GM18502 (cell line): Measurements from ENCODE around the gene SNX3.

Experiments
- ATAC-seq: cut with Tn5 transposase; IDR thresholded peaks from one replicate; pipeline ENCODE4 v1.9.1; 2021; ENCODE audit warnings: mild to moderate bottlenecking; ENCODE audit not compliant: unreplicated experiment, poor library complexity

SNX3 gene

GRCh38 chr6:108171918-108172516, 88.8 kb downstream of the SNX3 start:
- no peak for ATAC-seq

- no peak for ATAC-seq
These were observed 89.4 kb downstream of the SNX3 start for GRCh38 chr6:108171291-108171917.

GRCh38 chr6:108170332-108171290, 90.2 kb downstream of the SNX3 start:
- no peak for ATAC-seq

GRCh38 chr6:108169464-108170331, 91.1 kb downstream of the SNX3 start:
- ATAC-seq, result no peak

GRCh38 chr6:108168501-108169463, 92.1 kb downstream of the SNX3 start:
- ATAC-seq, result no peak

- no peak for ATAC-seq
These were observed 92.8 kb downstream of the SNX3 start for GRCh38 chr6:108168090-108168463.

- no peak for ATAC-seq
These were observed 93.3 kb downstream of the SNX3 start for GRCh38 chr6:108167449-108168089.

- no peak for ATAC-seq
These were observed 94.0 kb downstream of the SNX3 start for GRCh38 chr6:108166664-108167448.

GRCh38 chr6:108165714-108166663, 94.9 kb downstream of the SNX3 start, which contains the start of gene NR2E1:
Gene NR2E1 (plus strand): TSS chr6:108166022. CDS start chr6:108166766, 744 bp downstream.
- no peak for ATAC-seq

GRCh38 chr6:108164815-108165706, 95.8 kb downstream of the SNX3 start:
- no peak for ATAC-seq

- ATAC-seq, result no peak
These were observed 96.4 kb downstream of the SNX3 start for GRCh38 chr6:108164543-108164814.

GRCh38 chr6:108163644-108164542, 96.9 kb downstream of the SNX3 start:
- ATAC-seq, result no peak

GRCh38 chr6:108163267-108163643, 97.6 kb downstream of the SNX3 start:
- no peak for ATAC-seq

- no peak for ATAC-seq
These were observed 99.0 kb downstream of the SNX3 start for GRCh38 chr6:108161724-108162282.
